Bladder microvascular endothelial cell (primary cell): Measurements from ENCODE around the gene DLD. TPM values are rescaled to one million over a fixed set of nuclear protein-coding genes. Genes with fewer than 3 reads are reported as not detected.

Experiments
- total RNA-seq: library from RNA; depleted of rRNA; stranded (reverse); fragments of >200 nt; gene quantifications from 2 replicates; pipeline ENCODE4 v1.2.3, GENCODE V29; 2014

The DLD gene, protein sequence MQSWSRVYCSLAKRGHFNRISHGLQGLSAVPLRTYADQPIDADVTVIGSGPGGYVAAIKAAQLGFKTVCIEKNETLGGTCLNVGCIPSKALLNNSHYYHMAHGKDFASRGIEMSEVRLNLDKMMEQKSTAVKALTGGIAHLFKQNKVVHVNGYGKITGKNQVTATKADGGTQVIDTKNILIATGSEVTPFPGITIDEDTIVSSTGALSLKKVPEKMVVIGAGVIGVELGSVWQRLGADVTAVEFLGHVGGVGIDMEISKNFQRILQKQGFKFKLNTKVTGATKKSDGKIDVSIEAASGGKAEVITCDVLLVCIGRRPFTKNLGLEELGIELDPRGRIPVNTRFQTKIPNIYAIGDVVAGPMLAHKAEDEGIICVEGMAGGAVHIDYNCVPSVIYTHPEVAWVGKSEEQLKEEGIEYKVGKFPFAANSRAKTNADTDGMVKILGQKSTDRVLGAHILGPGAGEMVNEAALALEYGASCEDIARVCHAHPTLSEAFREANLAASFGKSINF
- 45.8 and 81.7 TPM in 2 replicates for total RNA-seq

DNA sequence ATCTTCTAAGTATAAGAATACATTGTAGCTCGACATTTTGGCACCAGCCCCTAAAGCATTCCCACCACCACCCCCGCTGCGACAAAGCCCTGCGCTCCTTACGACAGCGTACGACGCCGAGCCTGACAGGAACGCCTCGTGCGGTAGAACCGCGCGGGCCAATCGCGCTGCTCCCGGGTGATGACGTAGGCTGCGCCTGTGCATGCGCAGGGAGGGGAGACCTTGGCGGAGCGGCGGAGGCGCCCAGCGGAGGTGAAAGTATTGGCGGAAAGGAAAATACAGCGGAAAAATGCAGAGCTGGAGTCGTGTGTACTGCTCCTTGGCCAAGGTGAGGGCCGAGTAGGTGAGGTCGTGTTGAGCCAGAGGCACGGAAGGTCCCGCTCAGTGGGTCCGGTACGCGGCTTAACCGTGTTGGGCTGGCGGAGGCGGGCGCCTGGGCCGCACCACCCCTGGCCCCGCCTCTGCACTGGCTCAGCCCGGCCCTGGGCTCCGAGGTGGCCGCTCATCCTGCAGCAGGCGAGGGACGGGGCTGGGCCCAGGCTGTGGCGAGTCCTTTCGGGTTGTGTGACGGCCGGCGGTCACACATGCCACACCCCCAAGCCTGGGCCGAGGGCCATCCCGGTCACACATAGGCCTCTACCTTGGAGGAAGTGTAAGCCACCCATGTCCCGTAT, at the start of gene DLD:
Gene DLD (plus strand): TSS at position 222 of the 674 bp plus-strand sequence. CDS start 68 bp downstream, at position 290.

Other genes starting within 250 kb of the DLD start
- gene SLC26A4, start 230.4 kb upstream of the DLD start, total RNA-seq = 0.81 and 34.2 TPM in 2 replicates
- gene CBLL1, start 147.0 kb upstream of the DLD start, total RNA-seq = 12.0 and 21.3 TPM in 2 replicates
- not detected in 2 replicates for gene SLC26A3, start 88.0 kb upstream of the DLD start, total RNA-seq
- 419 and 918 TPM in 2 replicates for gene LAMB1, start 112.0 kb downstream of the DLD start, total RNA-seq
- gene LAMB4, start 239.2 kb downstream of the DLD start, total RNA-seq = 0.06 and 0.16 TPM in 2 replicates